GM19328 (cell line): ENCODE data around the gene DTX1.

Experiments
- ATAC-seq: cut with Tn5 transposase; IDR thresholded peaks from one replicate; pipeline ENCODE4 v1.9.1; 2021; ENCODE audit warnings: mild to moderate bottlenecking, moderate library complexity; ENCODE audit not compliant: unreplicated experiment

The DTX1 gene

GRCh38 chr12:113056631-113057488 lies at the start of gene DTX1:
Gene DTX1 (plus strand): TSS chr12:113056730. CDS start chr12:113058193, 1,463 bp downstream.
- ATAC-seq = no peak

- no peak for ATAC-seq
These were observed 49.4 kb upstream of the DTX1 start for GRCh38 chr12:113007166-113007565.

- no peak for ATAC-seq
These were observed 45.8 kb upstream of the DTX1 start for GRCh38 chr12:113010701-113011100.

- no peak for ATAC-seq
These were observed 42.0 kb upstream of the DTX1 start for GRCh38 chr12:113014565-113014964.

GRCh38 chr12:113016796-113017195 lies 39.7 kb upstream of the DTX1 start:
- ATAC-seq = no peak

GRCh38 chr12:113019025-113019424 lies 37.5 kb upstream of the DTX1 start:
- ATAC-seq = no peak

GRCh38 chr12:113021500-113021899 lies 35.0 kb upstream of the DTX1 start:
- no peak for ATAC-seq

GRCh38 chr12:113022563-113023297 lies 33.8 kb upstream of the DTX1 start:
- no peak for ATAC-seq

- no peak for ATAC-seq
These were observed 28.8 kb upstream of the DTX1 start for GRCh38 chr12:113027726-113028125.

GRCh38 chr12:113030875-113031525 lies 25.5 kb upstream of the DTX1 start:
- ATAC-seq = no peak

GRCh38 chr12:113039911-113040445 lies 16.6 kb upstream of the DTX1 start:
- ATAC-seq = no peak

GRCh38 chr12:113040722-113041171 lies 15.8 kb upstream of the DTX1 start:
- ATAC-seq = no peak

GRCh38 chr12:113041560-113041959 lies 15.0 kb upstream of the DTX1 start:
- ATAC-seq = no peak

- ATAC-seq = no peak
These were observed 13.3 kb upstream of the DTX1 start for GRCh38 chr12:113043240-113043639.

GRCh38 chr12:113044516-113044915 lies 12.0 kb upstream of the DTX1 start:
- ATAC-seq = no peak

- no peak for ATAC-seq
These were observed 7.8 kb upstream of the DTX1 start for GRCh38 chr12:113048716-113049127.

- ATAC-seq = no peak
These were observed 6.4 kb upstream of the DTX1 start for GRCh38 chr12:113049976-113050742.

- no peak for ATAC-seq
These were observed 5.7 kb upstream of the DTX1 start for GRCh38 chr12:113050795-113051194.

GRCh38 chr12:113051759-113052158 lies 4.8 kb upstream of the DTX1 start:
- ATAC-seq = no peak

GRCh38 chr12:113052326-113052725 lies 4.2 kb upstream of the DTX1 start:
- no peak for ATAC-seq
